ENCODE measurements around the gene NUDT1.

Gene NUDT1

GRCh38 chr7:2249744-2250323, 7.8 kb downstream of the NUDT1 start:
- DNase-seq (ENCODE audit: low read depth in 1 of 2, low spot score in 1 of 2) = no peak
- no peak for TF ChIP-seq JUND (IDR thresholded peaks at IDR 0.05; ENCODE audit: low read depth)
- in situ Hi-C loops (cut with HindIII; ENCODE audit: low pct_unique_long_range_greater_than_20kb, low sequenced_read_pairs) = no loop called here

GRCh38 chr7:2251381-2251780, 9.4 kb downstream of the NUDT1 start:
- no peak for TF ChIP-seq JUND (IDR thresholded peaks at IDR 0.05; ENCODE audit: low read depth)
- in situ Hi-C loops (cut with HindIII; ENCODE audit: low pct_unique_long_range_greater_than_20kb, low sequenced_read_pairs) = no loop called here
- DNase-seq (ENCODE audit: low read depth in 1 of 2, low spot score in 1 of 2) = no peak

- no peak for TF ChIP-seq JUND (IDR thresholded peaks at IDR 0.05; ENCODE audit: low read depth)
- DNase-seq (ENCODE audit: low read depth in 1 of 2, low spot score in 1 of 2) = no peak
- in situ Hi-C loops (cut with HindIII; ENCODE audit: low pct_unique_long_range_greater_than_20kb, low sequenced_read_pairs) = no loop called here
These were observed 10.1 kb downstream of the NUDT1 start for GRCh38 chr7:2251841-2252771.

GRCh38 chr7:2253021-2253420, 11.0 kb downstream of the NUDT1 start:
- DNase-seq (ENCODE audit: low read depth in 1 of 2, low spot score in 1 of 2) = no peak
- TF ChIP-seq JUND (IDR thresholded peaks at IDR 0.05; ENCODE audit: low read depth) = no peak
- in situ Hi-C loops (cut with HindIII; ENCODE audit: low pct_unique_long_range_greater_than_20kb, low sequenced_read_pairs) = no loop called here

GRCh38 chr7:2253525-2254244, 11.7 kb downstream of the NUDT1 start:
- in situ Hi-C loops (cut with HindIII; ENCODE audit: low pct_unique_long_range_greater_than_20kb, low sequenced_read_pairs) = no loop called here
- no peak for TF ChIP-seq JUND (IDR thresholded peaks at IDR 0.05; ENCODE audit: low read depth)
- DNase-seq (ENCODE audit: low read depth in 1 of 2, low spot score in 1 of 2) = no peak

- in situ Hi-C loops (cut with HindIII; ENCODE audit: low pct_unique_long_range_greater_than_20kb, low sequenced_read_pairs) = no loop called here
- TF ChIP-seq JUND (IDR thresholded peaks at IDR 0.05; ENCODE audit: low read depth) = no peak
- DNase-seq (ENCODE audit: low read depth in 1 of 2, low spot score in 1 of 2) = no peak
These were observed 12.6 kb downstream of the NUDT1 start for GRCh38 chr7:2254429-2255144.

GRCh38 chr7:2255145-2256139, 13.4 kb downstream of the NUDT1 start:
- DNase-seq (ENCODE audit: low read depth in 1 of 2, low spot score in 1 of 2) = no peak
- TF ChIP-seq JUND (IDR thresholded peaks at IDR 0.05; ENCODE audit: low read depth) = no peak
- in situ Hi-C loops (cut with HindIII; ENCODE audit: low pct_unique_long_range_greater_than_20kb, low sequenced_read_pairs) = no loop called here

- no peak for TF ChIP-seq JUND (IDR thresholded peaks at IDR 0.05; ENCODE audit: low read depth)
- in situ Hi-C loops (cut with HindIII; ENCODE audit: low pct_unique_long_range_greater_than_20kb, low sequenced_read_pairs) = no loop called here
- DNase-seq (ENCODE audit: low read depth in 1 of 2, low spot score in 1 of 2) = no peak
These were observed 14.4 kb downstream of the NUDT1 start for GRCh38 chr7:2256306-2257045.

- TF ChIP-seq JUND (IDR thresholded peaks at IDR 0.05; ENCODE audit: low read depth) = no peak
- in situ Hi-C loops (cut with HindIII; ENCODE audit: low pct_unique_long_range_greater_than_20kb, low sequenced_read_pairs) = no loop called here
- DNase-seq (ENCODE audit: low read depth in 1 of 2, low spot score in 1 of 2) = no peak
These were observed 15.1 kb downstream of the NUDT1 start for GRCh38 chr7:2257046-2257551.

- DNase-seq (ENCODE audit: low read depth in 1 of 2, low spot score in 1 of 2) = no peak
- no peak for TF ChIP-seq JUND (IDR thresholded peaks at IDR 0.05; ENCODE audit: low read depth)
- in situ Hi-C loops (cut with HindIII; ENCODE audit: low pct_unique_long_range_greater_than_20kb, low sequenced_read_pairs) = no loop called here
These were observed 15.6 kb downstream of the NUDT1 start for GRCh38 chr7:2257651-2258050.

Measured in T47D (cell line).